PC-3 (cell line): Measurements from ENCODE around the gene CSNK1E. TPM values are rescaled to one million over a fixed set of nuclear protein-coding genes. Genes with fewer than 3 reads are reported as not detected.

Experiments used
- ATAC-seq: fragments of 200-7000 bp; cut with Tn5 transposase; 2 replicates; pipeline ENCODE4 v1.9.1; 2020; ENCODE audit warnings: mild to moderate bottlenecking, moderate library complexity
- BruUV-seq: library from RNA; stranded (reverse); fragments of 400-500 nt; replicated peaks from 2 replicates; lab custom pipeline; 2021; lab: Mats Ljungman, UMichigan
- CTCF ChIA-PET: fragments of 300-600 bp; sonication (Branson Sonifier 250); formaldehyde crosslinking; loops from one replicate; lab custom pipeline; 2022; ENCODE audit warnings: antibody characterized with exemption; lab: Charles Lee
- POLR2A ChIA-PET: fragments of 300-600 bp; sonication (Branson Sonifier 250); formaldehyde crosslinking; loops from one replicate; lab custom pipeline; 2022; ENCODE audit warnings: antibody characterized with exemption; ENCODE audit not compliant: unreplicated experiment; lab: Charles Lee
- DNase-seq: peaks from one replicate; pipeline ENCODE4 v3.0.0-alpha.2; 2015
- H2AFZ ChIP-seq: fragments of 300-600 bp; sonication (generic); 2 replicates; pipeline ENCODE4 v1.6.0; 2016; ENCODE audit warnings: antibody characterized with exemption, low read length
- H3F3A ChIP-seq: fragments of 300-600 bp; sonication (generic); one replicate; pipeline ENCODE4 v1.6.0; 2017; ENCODE audit warnings: antibody characterized with exemption, low read length, control low read depth, mild to moderate bottlenecking; ENCODE audit not compliant: unreplicated experiment
- H3K27ac ChIP-seq: fragments of 300-600 bp; sonication (generic); 2 replicates; pipeline ENCODE4 v1.5.1; 2016; ENCODE audit warnings: mild to moderate bottlenecking, low read length
- H3K27me3 ChIP-seq: fragments of 300-600 bp; sonication (generic); 2 replicates; pipeline ENCODE4 v1.6.1; 2016; ENCODE audit warnings: low read length, mixed read lengths
- H3K36me3 ChIP-seq: fragments of 300-600 bp; sonication (generic); 2 replicates; pipeline ENCODE4 v1.6.1; 2016; ENCODE audit warnings: low read depth, mixed run types, low read length, mixed read lengths
- H3K4me1 ChIP-seq: fragments of 300-600 bp; sonication (generic); 2 replicates; pipeline ENCODE4 v1.5.1; 2016; ENCODE audit warnings: low read length; ENCODE audit not compliant: insufficient read depth
- H3K4me2 ChIP-seq: fragments of 300-600 bp; sonication (generic); 2 replicates; pipeline ENCODE4 v1.6.0; 2016; ENCODE audit warnings: low read length
- H3K4me3 ChIP-seq: fragments of 300-600 bp; sonication (generic); 2 replicates; pipeline ENCODE4 v1.5.1; 2016; ENCODE audit warnings: mild to moderate bottlenecking, low read length, mixed read lengths
- H3K79me2 ChIP-seq: fragments of 300-600 bp; sonication (generic); 2 replicates; pipeline ENCODE4 v1.6.1; 2017; ENCODE audit warnings: low read length, mixed read lengths
- H3K9ac ChIP-seq: fragments of 300-600 bp; sonication (generic); 2 replicates; pipeline ENCODE4 v1.6.0; 2016; ENCODE audit warnings: mild to moderate bottlenecking, low read length
- H3K9me2 ChIP-seq: fragments of 300-600 bp; sonication (generic); replicated peaks from 2 replicates; pipeline ENCODE4 v1.6.1; 2016; ENCODE audit warnings: mixed run types, low read length, mixed read lengths
- H3K9me3 ChIP-seq: fragments of 300-600 bp; sonication (generic); 2 replicates; pipeline ENCODE4 v1.6.1; 2016; ENCODE audit warnings: low read length, mixed read lengths
- H4K20me1 ChIP-seq: fragments of 300-600 bp; sonication (generic); 2 replicates; pipeline ENCODE4 v1.6.1; 2016; ENCODE audit warnings: low read length, mixed read lengths
- CTCF ChIP-seq: fragments of 300-600 bp; sonication (generic); conservative IDR thresholded peaks from 2 replicates; pipeline ENCODE4 v1.5.1; 2017; ENCODE audit warnings: antibody characterized with exemption, low read depth, mild to moderate bottlenecking, low read length
- EZH2 ChIP-seq: fragments of 300-600 bp; sonication (generic); IDR thresholded peaks from one replicate; pipeline ENCODE4 v1.6.1; 2017; ENCODE audit warnings: antibody characterized with exemption, mild to moderate bottlenecking, low read length; ENCODE audit not compliant: unreplicated experiment
- EZH2phosphoT487 ChIP-seq: fragments of 300-600 bp; sonication (generic); IDR thresholded peaks from 2 replicates; pipeline ENCODE4 v1.6.1; 2018; ENCODE audit warnings: mild to moderate bottlenecking, antibody characterized with exemption, low read length, borderline replicate concordance
- intact Hi-C: fragments of 100-400 bp; cut with micrococcal nuclease; formaldehyde crosslinking; loops from 2 replicates; pipeline ENCODE4 v1.9.0; 2023
- total RNA-seq: library from RNA; depleted of rRNA; stranded (reverse); fragments of >200 nt; gene quantifications from 2 replicates; pipeline ENCODE4 v1.2.3, GENCODE V29; 2014

The CSNK1E gene
- total RNA-seq, 1 experiment from 2014 or later: 147 TPM

DNA sequence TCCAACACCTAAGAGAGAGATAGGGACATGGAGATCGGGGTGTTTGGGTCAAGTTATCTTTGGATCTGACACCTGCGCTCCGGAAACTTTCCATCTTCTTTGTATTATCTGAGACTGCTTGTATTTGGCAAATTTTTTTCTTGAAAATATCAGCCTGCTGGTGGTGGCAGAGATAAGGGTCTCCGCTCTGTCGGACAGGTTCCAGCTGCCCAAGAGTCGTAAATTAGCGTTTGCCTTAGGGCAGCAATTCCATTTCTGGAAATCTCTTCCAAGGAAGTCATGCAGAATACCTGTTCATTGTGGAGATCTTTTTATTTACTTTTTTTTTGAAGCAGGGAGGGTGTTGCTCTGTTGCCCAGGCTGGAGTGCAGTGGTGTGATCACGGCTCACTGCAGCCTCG lies 19.5 kb upstream of the CSNK1E start:
- Histone ChIP-seq H3K4me3 (peak overlapping the region; percentile 62; the same call in 1 of the 2 replicates), H3K9ac (peak overlapping the region; percentile 50; the same call in 1 of the 2 replicates), H3K9me2 (no peaks in the 10 kb centered on the region), H3K9me3 (no peaks in the 10 kb centered on the region), H3K27ac (0 out of 2 replicates have a peak overlapping the region, but pooled peaks have one; percentile 9), H3K27me3 (no peaks in the 10 kb centered on the region), H2AFZ (peak overlapping the region; percentile 78), H3K4me1 (peaks cover 13% of the 10 kb centered on the region; the same call in 1 of the 2 replicates), H3K36me3 (no peaks in the 10 kb centered on the region), H4K20me1 (no peaks in the 10 kb centered on the region), H3K79me2 (no peaks in the 10 kb centered on the region), H3F3A (no peaks in the 10 kb centered on the region), H3K4me2 (peak overlapping the region; percentile 83)
- POLR2A ChIA-PET: no interaction called here
- TSS peak; percentile 92 for BruUV-seq
- no peak for DNase-seq
- intact Hi-C loops: no loop called here
- ATAC-seq: no peak
- TF ChIP-seq EZH2: no peak
- no peak for TF ChIP-seq CTCF
- TF ChIP-seq EZH2phosphoT487: no peak
- CTCF ChIA-PET: no interaction called here

DNA sequence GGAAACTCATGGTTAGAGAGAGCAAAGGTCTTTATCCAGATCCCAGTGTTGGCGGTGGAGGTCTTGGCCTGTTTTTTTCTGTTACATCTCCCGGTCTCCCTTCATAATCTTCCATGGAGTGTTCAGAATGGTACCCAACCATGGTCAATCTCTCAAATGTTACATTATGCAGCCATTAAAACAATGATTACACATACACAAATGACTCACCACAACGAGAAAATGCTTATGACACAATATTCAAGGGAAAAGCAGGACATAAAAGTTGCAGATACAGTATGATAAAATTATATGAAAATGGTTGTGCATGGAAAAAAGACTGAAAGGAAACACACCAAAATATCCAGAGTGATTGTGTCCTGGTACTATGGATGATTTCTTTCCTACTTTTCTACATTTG lies 17.8 kb upstream of the CSNK1E start:
- Histone ChIP-seq H3K4me2 (no peak overlapping the region), H3K27me3 (no peaks in the 10 kb centered on the region), H3K9me3 (no peaks in the 10 kb centered on the region), H3K4me3 (no peak overlapping the region), H3K79me2 (no peaks in the 10 kb centered on the region), H3K4me1 (peaks cover 13% of the 10 kb centered on the region; the same call in 1 of the 2 replicates), H3K27ac (no peak overlapping the region), H2AFZ (no peak overlapping the region), H3K9me2 (no peaks in the 10 kb centered on the region), H3K9ac (no peak overlapping the region), H3K36me3 (no peaks in the 10 kb centered on the region), H3F3A (no peaks in the 10 kb centered on the region), H4K20me1 (no peaks in the 10 kb centered on the region)
- ChIA-PET POLR2A (no interaction called here), CTCF (interaction anchor here (0.7 kb wide), 1 partner anchor 283 kb away, joined by 3 read pairs; no protein-coding TSS in a partner anchor)
- BruUV-seq: no TSS peak
- intact Hi-C loops: no loop called here
- TF ChIP-seq EZH2phosphoT487 (no peak), EZH2 (no peak), CTCF (no peak)
- DNase-seq (peak; percentile 25), ATAC-seq (no peak)

DNA sequence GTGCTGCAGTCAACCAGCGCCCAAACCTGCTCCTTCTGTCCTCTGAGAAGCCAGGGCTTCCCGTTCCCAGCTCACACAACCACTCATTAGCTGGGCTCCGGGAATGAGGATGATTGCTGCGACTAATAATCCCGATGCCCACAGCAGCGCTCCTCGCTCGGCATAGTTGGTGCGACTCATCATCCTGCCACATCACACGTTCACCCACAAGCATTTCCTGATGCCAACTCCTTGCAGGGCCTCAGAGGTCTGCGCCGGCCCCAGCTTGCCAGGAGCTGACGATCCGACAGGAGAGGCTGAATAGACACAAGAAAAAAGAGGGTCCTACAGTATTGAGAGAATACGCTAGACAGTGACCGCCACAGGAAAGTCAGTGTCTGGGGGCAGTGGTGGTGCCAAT lies 10.6 kb upstream of the CSNK1E start:
- Histone ChIP-seq H3K9ac (0 out of 2 replicates have a peak overlapping the region, but pooled peaks have one; percentile 33), H2AFZ (peak overlapping the region; percentile 61), H3K27me3 (no peaks in the 10 kb centered on the region), H3K79me2 (no peaks in the 10 kb centered on the region), H3K4me2 (peak overlapping the region; percentile 52), H3K4me3 (no peak overlapping the region), H3K36me3 (no peaks in the 10 kb centered on the region), H3K9me2 (no peaks in the 10 kb centered on the region), H3K27ac (peak overlapping the region; percentile 5; the same call in 1 of the 2 replicates), H3F3A (no peaks in the 10 kb centered on the region), H4K20me1 (no peaks in the 10 kb centered on the region), H3K9me3 (no peaks in the 10 kb centered on the region), H3K4me1 (peaks cover 9% of the 10 kb centered on the region)
- CTCF ChIA-PET: interaction anchor here (0.6 kb wide), 1 partner anchor 217 kb away, joined by 3 read pairs; the partner anchor contains the start of gene BAIAP2L2
- no peak for TF ChIP-seq EZH2
- TF ChIP-seq EZH2phosphoT487: no peak
- no peak for TF ChIP-seq CTCF
- DNase-seq: peak; percentile 61
- ATAC-seq: peak; percentile 86
- intact Hi-C loops: no loop called here
- no TSS peak for BruUV-seq
- POLR2A ChIA-PET: no interaction called here
